NCI-H1930 (cell line): ENCODE data around the gene DPM1.
A peak's percentile ranks its signal among the peaks of the same experiment; 100 is the strongest.

Experiments
- DNase-seq, 2 experiments: peaks; one replicate each; lab custom pipeline; 2025; lab: John Stamatoyannopoulos, UW

The DPM1 gene

DNA sequence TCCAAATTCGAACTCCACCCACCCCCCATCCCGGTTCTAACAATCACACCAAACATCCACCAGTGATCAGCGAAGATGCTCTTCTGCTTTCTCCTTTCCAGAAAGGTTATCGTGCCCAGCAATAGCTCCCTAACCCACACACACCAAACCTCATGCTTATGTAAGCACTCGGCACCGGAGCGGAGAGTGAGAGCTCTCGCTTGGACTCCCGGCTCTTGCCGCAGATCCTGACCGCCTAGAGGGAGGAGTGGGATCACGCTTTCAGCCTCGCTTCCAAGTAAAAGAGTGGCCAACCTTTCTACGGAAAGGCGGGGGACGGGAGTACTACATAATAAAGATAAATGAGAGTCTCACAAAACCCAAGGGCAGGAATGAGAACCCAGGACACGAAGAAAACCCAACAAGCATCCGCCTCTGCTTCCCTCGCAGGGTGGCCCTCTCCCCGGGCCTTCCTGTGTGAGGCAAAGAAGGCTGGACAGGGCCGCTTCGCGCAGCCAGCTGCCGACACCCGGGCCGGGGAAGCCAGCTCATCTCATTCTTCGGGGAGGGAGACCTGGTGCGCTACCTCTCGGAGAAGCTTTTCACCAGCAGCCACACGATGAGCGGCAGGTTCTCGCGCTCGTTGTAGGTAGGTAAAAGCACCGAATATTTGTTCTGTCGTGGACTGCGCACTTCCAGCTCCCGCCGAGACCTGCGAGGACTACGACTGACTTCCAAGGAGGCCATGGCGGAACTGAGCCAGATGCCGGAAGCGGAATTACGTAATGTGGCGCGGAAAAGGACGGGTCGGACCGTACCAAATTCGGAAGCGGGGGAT is at the start of gene DPM1:
DPM1 (minus strand) TSS at position 735 of the 817 bp plus-strand sequence; CDS start at position 726, 9 bp downstream.
- DNase-seq, result peak; percentile 78 to 94

DNA sequence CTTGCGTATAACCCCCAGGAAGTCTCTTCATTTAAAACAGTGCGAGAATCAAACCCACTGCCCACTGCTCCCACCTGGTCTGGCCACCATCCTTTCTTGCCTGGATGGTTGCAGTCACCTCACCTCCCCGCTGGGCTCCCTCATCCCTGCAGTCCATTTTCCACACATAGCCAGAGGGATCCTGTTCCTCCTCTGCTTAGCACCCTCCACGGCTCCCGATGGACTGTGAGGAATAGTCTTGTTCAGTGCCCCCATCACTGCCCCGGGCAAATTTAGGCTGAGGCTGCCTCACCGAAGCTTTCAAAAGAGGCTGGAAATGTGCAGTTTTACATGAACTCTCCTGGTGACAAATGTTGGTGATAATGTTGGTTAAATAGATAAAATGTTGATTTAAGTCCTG is 46.9 kb upstream of the DPM1 start:
- no peak for DNase-seq

DNA sequence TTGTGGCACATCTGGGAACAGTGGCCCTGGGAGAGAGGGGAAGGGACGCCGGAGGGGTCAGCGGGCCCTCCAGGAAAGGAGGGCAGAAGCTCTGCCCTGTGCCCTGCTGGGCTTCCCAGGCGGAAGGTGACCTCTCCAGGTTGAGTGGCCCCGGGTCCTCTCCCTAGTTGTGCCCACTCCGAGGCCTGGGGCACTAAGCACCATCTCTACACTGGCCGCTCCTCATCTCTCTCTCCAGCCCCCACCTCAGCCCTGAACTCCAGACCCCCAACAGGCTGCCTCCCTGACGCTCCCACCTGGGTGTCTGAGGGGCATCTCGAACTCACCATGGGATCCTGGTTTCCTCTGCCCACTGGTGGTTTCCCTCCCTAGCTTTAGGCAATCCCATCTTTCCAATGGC is 46.4 kb upstream of the DPM1 start:
- no peak for DNase-seq

DNA sequence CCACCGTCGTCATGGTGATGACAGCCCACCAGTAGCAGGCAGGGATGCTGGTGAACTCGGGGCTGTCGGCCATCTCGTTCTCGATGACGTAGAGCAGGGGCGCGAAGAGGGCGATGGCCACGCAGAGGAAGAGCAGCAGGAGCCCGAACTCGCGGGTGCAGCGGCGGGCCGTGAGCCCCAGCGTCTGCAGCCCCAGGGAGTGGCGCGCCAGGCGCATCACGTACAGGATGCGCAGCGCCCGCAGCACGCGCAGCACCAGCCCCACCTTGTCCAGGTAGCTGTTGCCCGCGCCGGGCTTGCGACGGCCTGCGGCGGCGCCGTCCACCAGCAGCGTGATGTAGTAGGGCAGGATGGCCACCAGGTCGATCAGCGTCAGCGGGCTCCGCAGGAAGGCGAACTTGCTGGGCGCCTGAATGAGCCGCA is 46.0 kb upstream of the DPM1 start:
- no peak for DNase-seq

DNA sequence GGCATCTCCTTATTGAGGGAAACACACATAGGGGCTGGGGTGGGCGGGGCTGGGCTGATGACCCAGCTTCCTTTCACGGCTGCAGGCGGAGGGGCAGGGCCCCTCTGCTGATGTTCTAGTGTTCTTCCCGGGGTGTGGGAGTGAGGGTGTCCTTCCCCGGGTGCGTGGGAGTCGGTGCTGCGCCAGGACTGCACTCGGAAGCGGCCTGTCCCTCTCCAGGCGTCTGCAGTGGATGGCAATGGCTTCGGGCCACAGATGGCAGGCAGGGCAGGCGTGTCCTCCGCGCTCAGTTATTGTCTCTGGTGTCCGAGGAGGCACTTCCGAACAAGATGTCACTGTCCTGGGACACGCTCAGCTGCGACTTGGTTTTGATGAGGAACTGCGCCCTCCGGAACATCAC is 45.4 kb upstream of the DPM1 start:
- no peak for DNase-seq

DNA sequence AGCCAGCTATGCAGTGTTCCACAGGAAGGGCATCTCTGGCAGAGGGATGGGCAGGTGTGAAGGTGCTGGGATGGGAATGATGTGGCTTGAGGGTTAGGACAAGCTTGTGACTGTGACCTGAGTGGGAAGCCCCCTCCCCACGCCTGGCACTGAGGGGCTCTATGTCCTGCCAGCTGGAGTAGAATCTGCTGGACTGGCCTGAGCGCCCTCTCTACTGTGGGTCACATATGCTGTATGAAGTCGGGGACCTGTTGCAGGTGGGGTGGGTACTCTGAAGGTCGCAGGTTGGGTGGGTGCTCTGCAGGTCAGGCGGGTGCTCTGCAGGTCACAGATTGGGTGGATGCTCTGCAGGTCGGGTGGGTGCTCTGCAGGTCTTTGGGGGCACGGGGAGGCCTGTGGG is 44.3 kb upstream of the DPM1 start:
- DNase-seq, result no peak

DNA sequence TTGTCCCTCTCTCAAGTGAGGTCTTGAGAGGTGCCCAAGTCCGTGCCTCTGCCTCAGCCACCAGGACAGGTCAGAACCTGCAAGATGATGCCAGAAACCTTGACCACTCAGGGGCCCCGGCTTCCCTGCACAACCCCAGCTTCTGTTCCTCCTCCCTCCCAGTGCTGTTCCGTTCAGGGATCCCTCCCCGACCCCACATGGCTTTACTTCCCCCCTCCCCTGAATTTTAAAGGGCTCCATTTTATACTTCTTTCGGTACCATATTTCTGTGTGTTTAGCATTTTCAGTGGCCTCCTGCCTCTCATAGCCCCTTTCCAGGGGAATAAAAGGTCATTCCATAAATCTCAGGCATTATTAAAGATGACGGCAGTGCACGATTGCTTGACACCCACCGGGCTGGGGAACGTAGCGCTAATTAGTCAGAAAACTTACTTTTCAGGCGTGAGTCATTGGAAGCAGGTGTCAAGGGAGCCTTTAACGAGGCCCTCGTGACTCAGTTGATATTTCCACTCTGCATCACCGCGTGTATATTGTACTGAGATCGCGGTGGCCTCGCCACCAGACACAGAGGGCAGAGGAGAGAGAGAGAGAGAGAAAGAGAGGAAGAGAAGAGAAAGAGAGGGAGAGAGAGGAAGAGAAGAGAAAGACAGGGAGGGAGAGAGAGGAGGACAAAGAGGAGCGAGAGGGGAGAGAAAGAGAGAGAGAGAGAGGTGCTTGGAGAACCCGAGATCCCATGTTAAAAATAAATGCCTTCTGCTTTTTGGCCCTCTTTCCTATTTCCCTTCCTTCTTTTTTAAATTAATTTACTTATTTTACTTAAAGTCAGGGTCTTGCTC is 43.3 kb upstream of the DPM1 start:
- no peak for DNase-seq

DNA sequence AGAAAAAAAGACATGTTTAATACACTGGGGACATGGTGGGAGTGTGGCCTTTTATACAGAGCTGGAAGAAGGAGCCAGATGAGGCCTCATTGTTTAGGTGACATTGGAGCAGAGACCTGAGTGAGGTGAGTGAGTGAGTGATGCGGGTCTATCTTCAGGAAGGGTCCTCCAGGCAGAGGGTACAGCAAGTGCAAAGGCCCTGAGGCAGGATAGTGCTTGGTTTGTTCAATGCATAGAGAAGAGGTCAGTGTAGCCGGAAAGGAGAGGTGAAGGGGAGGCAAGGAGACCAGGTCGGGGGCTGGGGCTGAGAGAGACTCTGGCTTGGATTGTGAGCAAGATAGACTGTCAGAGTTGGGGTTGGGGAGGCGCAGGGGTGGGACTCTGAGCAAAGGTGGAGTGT is 41.0 kb upstream of the DPM1 start:
- no peak for DNase-seq

DNA sequence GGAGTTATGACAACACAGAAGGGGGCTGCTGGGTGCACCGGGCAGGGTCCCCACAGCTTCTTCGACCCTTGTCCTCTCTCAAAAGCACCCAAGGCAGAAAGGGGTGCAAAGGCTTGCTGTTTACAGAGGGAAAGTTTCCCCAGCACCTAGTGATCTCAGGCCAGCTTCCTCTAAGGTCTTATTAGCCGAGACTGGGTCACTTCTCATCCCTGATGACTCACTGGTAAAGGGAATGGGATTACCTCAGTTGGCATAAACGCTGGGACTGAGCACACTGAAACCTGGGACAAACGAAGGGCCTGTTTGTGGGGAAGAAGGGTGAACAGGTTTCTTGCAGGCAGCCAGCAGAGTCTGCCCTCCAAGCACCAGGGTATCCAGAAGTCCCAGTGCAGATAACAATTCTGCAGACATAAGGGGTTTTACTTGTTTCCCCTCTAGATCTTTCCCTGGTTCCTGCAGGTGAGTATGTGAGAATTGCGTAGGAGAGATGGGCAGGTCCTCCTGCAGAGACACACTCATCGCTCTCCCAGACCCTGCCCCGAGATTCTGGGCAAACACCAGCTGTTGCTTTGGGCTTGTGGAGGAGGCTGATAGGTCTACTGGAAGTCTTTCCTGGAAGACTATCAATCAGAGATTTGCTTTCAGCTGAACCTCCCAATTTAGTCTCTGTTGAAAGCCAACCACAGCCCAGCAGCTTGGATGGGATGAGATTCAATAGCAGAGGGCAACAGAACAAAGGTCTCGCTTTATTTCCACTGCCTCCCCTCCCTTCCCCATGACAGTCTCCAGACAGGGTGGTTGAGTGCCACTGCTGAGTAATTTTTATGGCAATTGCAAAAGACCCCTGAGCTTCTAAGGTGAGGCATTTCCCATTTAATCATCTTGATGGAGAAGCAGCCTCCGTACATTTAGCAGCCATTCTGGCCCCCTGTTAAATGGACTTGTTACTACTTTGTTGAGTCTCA is 38.9 kb upstream of the DPM1 start:
- DNase-seq, result no peak

DNA sequence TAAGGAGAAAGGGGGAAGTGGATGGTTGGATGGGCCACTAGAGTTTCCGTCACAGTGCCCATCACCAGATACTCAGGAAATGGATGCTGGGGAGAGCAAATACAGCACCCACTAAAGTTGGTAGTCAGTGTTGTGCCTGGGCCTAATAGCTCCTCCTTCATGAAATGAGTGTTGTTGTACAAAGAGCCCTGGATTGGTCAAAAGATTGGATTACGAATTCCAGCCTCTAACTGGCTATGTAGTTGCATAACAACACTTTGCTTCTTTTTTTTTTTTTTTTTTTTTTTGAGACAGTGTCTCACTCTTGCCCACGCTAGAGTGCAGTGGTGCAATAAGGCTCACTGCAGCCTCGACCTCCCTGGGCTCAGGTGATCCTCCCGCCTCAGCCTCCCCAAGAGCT is 37.2 kb upstream of the DPM1 start:
- DNase-seq, result no peak

DNA sequence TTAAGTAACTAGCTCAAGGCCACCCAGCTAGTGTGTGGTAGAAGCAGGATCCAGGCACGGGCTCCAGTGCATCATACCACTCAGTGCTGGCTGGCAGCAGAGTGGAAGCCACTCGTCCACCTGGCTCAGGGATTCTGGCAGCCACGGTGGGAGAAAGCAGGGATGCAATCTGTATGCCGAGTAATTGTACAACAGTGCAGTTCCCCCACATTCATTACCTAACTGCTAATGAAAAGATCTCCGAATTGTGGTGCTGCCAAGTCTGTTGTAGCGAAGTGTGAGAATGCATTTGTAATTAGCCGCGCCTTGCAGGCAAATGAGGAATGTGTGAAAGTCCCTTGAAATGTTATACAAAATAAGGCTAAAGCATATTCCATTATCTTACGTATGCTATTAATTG is 35.5 kb upstream of the DPM1 start:
- DNase-seq, result no peak

DNA sequence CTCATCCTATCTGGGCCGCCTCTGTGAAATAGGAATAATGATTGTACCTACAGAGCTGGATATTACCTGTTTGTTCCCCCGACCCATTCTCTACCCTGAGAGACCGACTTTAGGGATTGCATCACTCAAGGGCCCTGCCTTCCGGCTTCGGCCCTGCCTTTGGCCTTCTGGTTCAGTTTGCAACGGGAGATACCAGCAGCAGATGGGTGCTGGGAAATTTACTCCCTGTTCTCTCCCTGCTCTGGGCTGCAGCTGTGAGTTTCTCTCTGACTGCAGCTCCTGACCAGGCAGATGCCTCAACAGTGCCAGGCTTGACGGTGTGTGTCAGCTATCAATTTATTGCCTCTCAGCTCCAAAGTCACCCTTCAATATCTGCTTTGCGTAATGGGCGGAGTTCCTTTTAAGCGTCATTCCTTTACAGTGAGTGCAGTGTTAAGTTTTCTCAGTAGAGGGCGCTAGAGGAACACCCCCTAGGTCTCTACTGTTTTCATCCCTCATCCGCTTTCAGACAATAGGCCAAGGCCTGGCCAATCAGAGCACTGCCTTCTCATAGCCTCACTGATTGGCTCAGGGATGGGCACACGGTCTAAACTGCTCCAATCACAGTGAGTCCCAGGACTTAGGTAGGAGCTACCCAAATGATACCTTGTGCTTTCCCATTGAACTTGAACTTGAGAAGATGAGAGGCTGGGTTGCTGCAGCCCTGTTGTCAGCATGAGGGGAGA is 34.6 kb upstream of the DPM1 start:
- peak; percentile 29 to 36 for DNase-seq

DNA sequence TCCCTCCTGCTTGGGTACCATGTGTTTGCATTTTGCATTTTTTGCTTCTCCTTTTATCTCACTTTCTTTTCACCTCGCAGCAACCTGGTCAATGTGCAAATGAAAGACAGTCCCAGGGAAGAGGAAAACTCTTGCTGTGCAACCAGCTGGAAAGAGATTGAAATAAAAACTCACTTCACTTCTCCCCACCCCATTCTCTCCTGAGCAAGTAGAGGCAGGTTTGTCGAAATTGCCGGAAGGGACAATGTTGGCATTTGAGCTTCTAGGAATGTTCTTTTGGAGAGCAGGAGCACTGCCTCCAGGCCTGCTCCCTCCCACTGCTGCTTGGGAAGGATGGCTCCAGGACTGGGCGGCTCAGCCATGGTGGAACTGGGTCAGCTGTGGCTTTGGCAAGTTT is 34.0 kb upstream of the DPM1 start:
- no peak for DNase-seq

DNA sequence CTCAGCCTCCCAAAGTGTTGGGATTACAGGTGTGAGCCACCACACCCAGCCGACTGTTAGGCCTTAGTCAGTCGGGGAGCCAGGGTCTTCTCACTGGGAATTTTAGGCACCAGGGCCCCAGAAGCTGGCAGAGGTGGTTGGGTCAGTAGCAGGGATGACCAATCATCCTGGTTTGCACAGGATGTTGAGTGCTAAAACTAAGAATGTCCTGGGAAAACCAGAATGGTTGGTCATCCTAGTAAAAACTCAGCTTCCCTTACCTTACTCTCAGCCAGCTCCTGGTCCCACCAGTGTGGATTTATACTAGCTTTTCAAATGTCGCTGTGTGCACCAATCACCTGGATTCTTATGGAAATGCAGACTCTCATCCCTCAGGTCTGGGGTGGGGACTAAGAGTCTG is 32.7 kb upstream of the DPM1 start:
- DNase-seq, result no peak

DNA sequence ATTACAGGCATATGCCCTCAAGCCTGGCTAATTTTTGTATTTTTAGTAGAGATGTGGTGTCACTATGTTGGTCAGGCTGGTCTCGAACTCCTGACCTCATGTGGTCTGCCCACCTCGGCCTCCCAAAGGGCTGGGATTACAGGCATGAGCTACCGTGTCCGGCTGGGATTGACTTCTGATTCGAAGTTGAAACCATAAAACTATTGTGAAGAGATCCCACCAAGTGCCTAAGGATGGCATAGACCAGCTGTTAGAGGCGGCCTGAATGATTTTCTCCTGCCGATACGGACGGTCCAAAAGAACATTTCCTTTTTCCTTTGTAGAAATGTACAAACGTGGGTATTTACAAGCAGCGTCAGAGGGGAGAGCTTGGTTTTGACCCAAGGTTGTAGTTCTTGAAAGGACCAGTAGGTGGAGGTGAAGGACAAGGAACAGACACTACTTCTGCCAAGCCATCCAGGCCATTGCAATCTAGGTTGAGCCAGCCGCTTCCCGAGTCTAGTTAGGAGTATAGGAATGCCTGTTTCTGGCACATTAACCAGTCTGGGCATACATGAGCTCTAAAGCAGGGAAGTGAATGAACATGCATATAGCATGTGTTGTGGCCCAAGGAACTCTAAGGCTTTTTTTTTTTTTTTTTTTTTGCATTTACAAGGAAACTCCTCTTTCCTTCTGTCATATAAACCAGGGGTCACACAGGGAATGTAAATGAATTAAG is 29.3 kb upstream of the DPM1 start:
- DNase-seq, result peak; percentile 68 to 83

DNA sequence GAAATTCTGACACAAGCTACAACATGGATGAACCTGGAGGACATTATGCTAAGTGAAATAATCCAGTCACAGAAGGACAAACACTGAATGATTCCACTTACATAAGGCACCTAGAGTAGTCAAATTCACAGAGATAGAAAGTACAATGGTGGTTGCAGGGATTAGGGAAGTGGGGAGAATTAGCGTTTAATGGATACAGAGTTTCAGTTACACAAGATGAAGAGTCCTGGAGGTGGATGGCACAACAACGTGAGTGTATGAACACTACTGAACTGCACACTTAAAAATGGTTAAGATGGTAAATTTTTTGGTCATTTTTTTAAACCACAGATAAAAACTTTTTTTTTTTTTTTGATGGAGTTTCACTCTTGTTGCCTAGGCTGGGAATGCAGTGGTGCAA is 25.0 kb upstream of the DPM1 start:
- no peak for DNase-seq

DNA sequence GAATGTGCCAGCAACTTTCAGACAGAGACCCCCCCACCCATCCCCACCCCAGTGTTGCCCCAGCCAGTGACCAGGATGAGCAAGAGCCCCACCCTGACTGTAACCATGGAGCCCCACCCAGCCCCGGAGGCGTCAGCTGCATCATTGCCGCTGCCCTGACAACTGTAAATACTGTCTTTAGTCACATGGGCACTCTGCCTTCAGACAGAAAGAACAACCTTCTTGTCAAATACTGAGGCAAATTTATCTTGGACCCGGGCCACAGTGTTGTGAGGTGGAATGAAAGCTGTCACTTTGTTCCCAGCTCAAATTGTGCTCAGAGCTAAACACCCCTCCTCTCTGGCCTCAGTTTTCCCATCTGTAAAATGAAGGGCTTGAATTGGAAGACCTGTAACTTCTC is 24.0 kb upstream of the DPM1 start:
- no peak for DNase-seq

DNA sequence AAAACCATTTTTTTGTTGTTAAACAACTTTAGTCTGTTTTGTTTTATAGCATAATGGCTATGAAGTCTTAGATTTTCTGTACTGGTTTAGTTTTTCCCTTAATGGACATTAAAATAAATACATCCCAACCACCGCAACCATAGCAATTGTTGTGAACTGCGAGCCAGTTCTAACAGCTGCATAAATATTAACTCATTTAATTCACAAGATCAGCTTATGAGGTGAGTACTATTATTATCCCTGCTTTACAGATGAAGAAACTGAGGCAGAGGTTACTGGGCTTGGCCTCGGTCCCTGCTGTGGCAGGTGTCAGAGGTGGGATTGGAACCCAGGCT is 23.3 kb upstream of the DPM1 start:
- DNase-seq, result no peak

DNA sequence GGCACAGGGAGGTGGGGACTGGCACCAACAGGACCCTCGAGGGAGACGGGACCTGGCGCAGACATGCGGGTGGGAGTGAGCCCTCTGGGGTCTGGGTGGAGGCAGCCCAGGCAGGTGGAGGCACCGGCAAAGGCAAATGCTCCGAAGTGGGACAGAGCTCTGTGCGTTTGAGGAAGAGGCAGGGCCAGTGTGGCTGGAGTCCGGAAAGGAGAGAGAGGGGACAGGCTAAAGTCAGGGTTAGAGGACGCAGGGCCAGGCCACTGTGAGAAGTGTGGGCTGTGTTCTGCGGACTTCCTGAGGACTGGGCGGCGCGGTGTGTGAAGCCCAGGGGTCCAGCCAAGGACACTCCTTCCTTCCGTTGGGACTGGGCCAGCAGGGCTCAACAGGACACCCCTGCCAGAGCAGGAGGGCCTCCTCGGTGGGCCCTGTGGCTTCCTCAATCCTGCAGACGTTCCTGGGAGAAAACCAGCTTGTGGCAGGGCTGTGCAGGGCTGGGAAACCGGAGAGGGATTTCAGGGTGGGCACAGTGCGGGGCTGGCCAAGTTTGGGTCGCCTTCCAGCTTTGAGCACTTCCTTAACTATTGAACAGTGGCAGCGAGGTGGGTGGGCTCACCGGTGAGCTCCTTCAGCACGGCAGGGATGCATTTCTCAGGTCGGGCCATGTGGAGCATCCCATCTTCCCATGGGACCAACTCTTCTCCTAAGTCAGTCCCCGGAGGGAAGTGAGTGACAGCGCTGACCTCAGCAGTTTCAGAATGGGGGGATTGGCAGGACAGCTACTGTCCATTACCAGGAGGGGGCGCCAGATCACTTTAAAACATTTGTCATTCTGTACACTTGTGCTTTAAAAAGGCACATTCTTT is 22.8 kb upstream of the DPM1 start:
- peak; percentile 30 to 70 for DNase-seq
